Gastrocnemius medialis (tissue), 4 donors: Measurements from ENCODE around the gene ELP2.

Experiments
- CTCF ChIP-seq, 5 experiments: fragments of 450-650 bp in 3 of 5; fragments of 200-600 bp in 2 of 5; sonication (generic) in 2 of 5; IDR thresholded peaks in 4 of 5; conservative IDR thresholded peaks in 1 of 5; 1 replicate in 4 of 5; 2 replicates in 1 of 5; pipeline ENCODE4 v1.5.1; 2016 to 2019; ENCODE audit warnings: antibody characterized with exemption in 5 of 5, mild to moderate bottlenecking in 3 of 5, moderate library complexity in 3 of 5
- POLR2A ChIP-seq, 2 donors: fragments of 450-650 bp; IDR thresholded peaks; one replicate each; pipeline ENCODE4 v1.6.1; 2017; ENCODE audit warnings: antibody characterized with exemption in 2 of 2, mild to moderate bottlenecking in 2 of 2, moderate library complexity in 2 of 2

- TF ChIP-seq POLR2A (IDR thresholded peaks at IDR 0.05) (no peak), CTCF (IDR thresholded peaks at IDR 0.05 in 4 of 5, conservative IDR thresholded peaks at IDR 0.05 in 1 of 5) (peak in 4 of 5 experiments; percentile 29 to 46 (median 30))
Observed at GRCh38 chr18:36095936-36096519, 33.7 kb upstream of the ELP2 start.
